Testis (tissue), 3 donors: ENCODE data around the gene AUTS2. TPM values are rescaled to one million over a fixed set of nuclear protein-coding genes. Genes with fewer than 3 reads are reported as not detected.

Experiments
- DNase-seq: peaks from one replicate; pipeline ENCODE4 v3.0.0-alpha.2; 2019
- H3K27ac ChIP-seq, 2 donors: fragments of 200-600 bp; sonication (generic); one replicate each; pipeline ENCODE4 v1.5.1; 2019
- H3K27me3 ChIP-seq: fragments of 200-600 bp; sonication (generic); one replicate; pipeline ENCODE4 v1.5.1; 2019
- H3K36me3 ChIP-seq: fragments of 200-600 bp; sonication (generic); one replicate; pipeline ENCODE4 v1.5.1; 2017; ENCODE audit warnings: low read depth; ENCODE audit errors: missing control alignments
- H3K4me1 ChIP-seq: fragments of 200-600 bp; sonication (generic); one replicate; pipeline ENCODE4 v1.5.1; 2019
- H3K4me3 ChIP-seq, 2 donors: fragments of 200-600 bp; sonication (generic); one replicate each; pipeline ENCODE4 v1.5.1; 2017 to 2019
- H3K9me3 ChIP-seq: fragments of 200-600 bp; sonication (generic); one replicate; pipeline ENCODE4 v1.5.1; 2017
- POLR2A ChIP-seq: fragments of 450-650 bp; IDR thresholded peaks from one replicate; pipeline ENCODE4 v1.6.1; 2017; ENCODE audit warnings: antibody characterized with exemption, mild to moderate bottlenecking, moderate library complexity
- WGBS, 2 donors: methylation state at CpG; one replicate each; pipeline ENCODE4 v1.1.5; 2018; 5-methylcytosine and 5-hydroxymethylcytosine counted together
- intact Hi-C: fragments of 100-400 bp; cut with DNase I; formaldehyde crosslinking; loops from one replicate; pipeline ENCODE4 v1.15.1; 2023; ENCODE audit warnings: low total_unique reads
- polyA plus RNA-seq: library from polyadenylated mRNA; stranded (reverse); fragments of 350-450 nt; fragmentation: Illumina TruSeq; extraction: RNeasy Lipid Tissue Mini Kit (QIAGEN cat#74804); gene quantifications from one replicate; pipeline ENCODE4 v1.2.3, GENCODE V29; 2014; ENCODE audit warnings: low read depth, low replicate concordance; ENCODE audit not compliant: insufficient read depth
- total RNA-seq, 2 donors: library from RNA; depleted of rRNA; stranded (reverse); fragments of >200 nt; gene quantifications; one replicate each; pipeline ENCODE4 v1.2.3, GENCODE V29; 2016
- TF ChIP-seq, protein P1 (sequence below), 3 experiments: fragments of 450-650 bp in 2 of 3; fragments of 200-600 bp in 1 of 3; sonication (generic) in 1 of 3; IDR thresholded peaks; one replicate each; pipeline ENCODE4 v1.5.1; 2016 to 2019; ENCODE audit warnings: antibody characterized with exemption in 3 of 3, mild to moderate bottlenecking in 2 of 3, moderate library complexity in 1 of 3

The AUTS2 gene
- total and polyA plus RNA-seq, 3 donors from 2014 or later = 21.3 to 75.5 (median 56.1) TPM

- H3K4me3 ChIP-seq = no peak overlapping the region
- intact Hi-C loops = no loop called here
- H3K36me3 ChIP-seq = no peaks in the 10 kb centered on the region
- no peak for DNase-seq
- TF ChIP-seq, protein P1, sequence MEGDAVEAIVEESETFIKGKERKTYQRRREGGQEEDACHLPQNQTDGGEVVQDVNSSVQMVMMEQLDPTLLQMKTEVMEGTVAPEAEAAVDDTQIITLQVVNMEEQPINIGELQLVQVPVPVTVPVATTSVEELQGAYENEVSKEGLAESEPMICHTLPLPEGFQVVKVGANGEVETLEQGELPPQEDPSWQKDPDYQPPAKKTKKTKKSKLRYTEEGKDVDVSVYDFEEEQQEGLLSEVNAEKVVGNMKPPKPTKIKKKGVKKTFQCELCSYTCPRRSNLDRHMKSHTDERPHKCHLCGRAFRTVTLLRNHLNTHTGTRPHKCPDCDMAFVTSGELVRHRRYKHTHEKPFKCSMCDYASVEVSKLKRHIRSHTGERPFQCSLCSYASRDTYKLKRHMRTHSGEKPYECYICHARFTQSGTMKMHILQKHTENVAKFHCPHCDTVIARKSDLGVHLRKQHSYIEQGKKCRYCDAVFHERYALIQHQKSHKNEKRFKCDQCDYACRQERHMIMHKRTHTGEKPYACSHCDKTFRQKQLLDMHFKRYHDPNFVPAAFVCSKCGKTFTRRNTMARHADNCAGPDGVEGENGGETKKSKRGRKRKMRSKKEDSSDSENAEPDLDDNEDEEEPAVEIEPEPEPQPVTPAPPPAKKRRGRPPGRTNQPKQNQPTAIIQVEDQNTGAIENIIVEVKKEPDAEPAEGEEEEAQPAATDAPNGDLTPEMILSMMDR (IDR thresholded peaks at IDR 0.05) = no peak
- TF ChIP-seq POLR2A = no peak
- H3K27ac ChIP-seq = no peak overlapping the region
- H3K27me3 ChIP-seq = no peaks in the 10 kb centered on the region
- no peaks in the 10 kb centered on the region for H3K9me3 ChIP-seq
- 65 to 79% methylated on average over 5 of the region's 5 CpGs for WGBS, 2 donors
- H3K4me1 ChIP-seq = no peaks in the 10 kb centered on the region
Observed at GRCh38 chr7:70758646-70759045, 1160.4 kb downstream of the AUTS2 start.

- Histone ChIP-seq H3K4me3 (no peak overlapping the region), H3K27ac (no peak overlapping the region), H3K9me3 (no peaks in the 10 kb centered on the region), H3K27me3 (no peaks in the 10 kb centered on the region), H3K4me1 (no peaks in the 10 kb centered on the region), H3K36me3 (no peaks in the 10 kb centered on the region)
- intact Hi-C loops = no loop called here
- no peak for DNase-seq
- 94 to 96% methylated on average over 6 of the region's 6 CpGs for WGBS, 2 donors
- TF ChIP-seq POLR2A = no peak
- TF ChIP-seq, protein P1 (IDR thresholded peaks at IDR 0.05) = no peak
Observed at GRCh38 chr7:70759674-70760073, 1161.4 kb downstream of the AUTS2 start.

DNA sequence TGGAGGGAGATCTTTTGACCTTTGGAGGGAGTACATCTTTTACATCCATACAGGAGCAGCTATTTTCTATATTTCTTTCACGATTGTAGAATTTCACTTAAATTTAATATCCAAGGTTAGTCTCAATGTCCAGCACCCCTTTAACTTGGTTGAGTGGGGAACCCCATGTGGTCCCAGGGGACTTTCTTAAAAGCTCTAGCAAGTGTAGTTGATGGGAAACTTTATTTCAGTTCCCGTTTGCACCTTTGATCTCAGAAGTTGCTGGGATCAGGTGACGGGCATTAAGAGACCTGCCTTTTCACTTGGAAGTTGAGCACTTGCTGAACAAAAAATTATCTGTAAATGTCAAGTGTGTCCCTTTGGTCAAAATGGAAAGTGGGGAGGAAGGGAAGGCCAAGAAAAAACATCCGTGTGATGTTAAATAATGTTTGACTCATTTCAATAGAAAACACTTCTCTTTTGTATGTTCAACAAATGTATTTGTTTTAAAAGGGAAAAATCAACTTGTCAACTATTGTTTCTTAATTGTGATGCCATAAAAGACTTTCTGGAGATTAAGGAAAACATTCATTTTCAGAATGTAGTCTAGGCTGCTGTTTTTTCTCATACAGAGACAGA lies 1163.5 kb downstream of the AUTS2 start:
- Histone ChIP-seq H3K4me1 (no peaks in the 10 kb centered on the region), H3K27ac (no peak overlapping the region)
- whole genome bisulfite sequencing, 2 donors = 88 to 91% methylated on average over 4 of the region's 4 CpGs

DNA sequence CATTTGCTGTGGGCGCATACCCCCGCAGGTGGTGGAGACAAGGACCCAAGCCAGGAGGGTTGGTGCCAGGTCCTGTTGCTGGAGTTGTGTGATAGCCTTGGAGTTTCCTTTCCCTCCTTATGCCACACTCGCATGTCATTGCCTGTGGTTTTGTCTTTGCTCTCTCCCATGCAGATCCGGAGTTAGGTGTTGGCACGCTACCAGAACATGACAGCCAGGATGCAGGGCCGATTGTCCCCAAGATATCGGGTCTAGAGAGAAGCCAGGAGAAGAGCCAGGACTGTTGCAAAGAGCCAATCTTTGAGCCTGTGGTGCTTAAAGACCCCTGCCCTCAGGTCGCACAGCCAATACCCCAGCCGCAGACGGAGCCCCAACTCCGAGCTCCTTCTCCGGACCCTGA lies 1164.4 kb downstream of the AUTS2 start:
- H3K9me3 ChIP-seq = no peaks in the 10 kb centered on the region
- H3K27me3 ChIP-seq = no peaks in the 10 kb centered on the region
- TF ChIP-seq POLR2A = no peak
- TF ChIP-seq, protein P1 (IDR thresholded peaks at IDR 0.05) = no peak
- no peak for DNase-seq
- no peaks in the 10 kb centered on the region for H3K36me3 ChIP-seq
- no peaks in the 10 kb centered on the region for H3K4me1 ChIP-seq
- H3K27ac ChIP-seq = no peak overlapping the region
- WGBS, 2 donors = 88 to 91% methylated on average over 10 to 12 of the region's 12 CpGs
- no peak overlapping the region for H3K4me3 ChIP-seq
- intact Hi-C loops = no loop called here

More for the DNA sequence above, 1163.5 kb downstream of the AUTS2 start:
- H3K9me3 ChIP-seq = no peaks in the 10 kb centered on the region
- intact Hi-C loops = no loop called here
- DNase-seq = no peak
- no peaks in the 10 kb centered on the region for H3K36me3 ChIP-seq
- no peaks in the 10 kb centered on the region for H3K27me3 ChIP-seq
- no peak overlapping the region for H3K4me3 ChIP-seq
- no peak for TF ChIP-seq POLR2A
- TF ChIP-seq, protein P1 (IDR thresholded peaks at IDR 0.05) = no peak
